ENCODE results near the gene SLC45A3. TPM values are rescaled to one million over a fixed set of nuclear protein-coding genes. Genes with fewer than 3 reads are reported as not detected.
A peak's percentile ranks its signal among the peaks of the same experiment; 100 is the strongest.

SLC45A3 gene
- total and polyA plus RNA-seq, 2 donors (not counting 1 experiment from before 2014, with no cell fraction given): 0.90 to 1.5 TPM

DNA sequence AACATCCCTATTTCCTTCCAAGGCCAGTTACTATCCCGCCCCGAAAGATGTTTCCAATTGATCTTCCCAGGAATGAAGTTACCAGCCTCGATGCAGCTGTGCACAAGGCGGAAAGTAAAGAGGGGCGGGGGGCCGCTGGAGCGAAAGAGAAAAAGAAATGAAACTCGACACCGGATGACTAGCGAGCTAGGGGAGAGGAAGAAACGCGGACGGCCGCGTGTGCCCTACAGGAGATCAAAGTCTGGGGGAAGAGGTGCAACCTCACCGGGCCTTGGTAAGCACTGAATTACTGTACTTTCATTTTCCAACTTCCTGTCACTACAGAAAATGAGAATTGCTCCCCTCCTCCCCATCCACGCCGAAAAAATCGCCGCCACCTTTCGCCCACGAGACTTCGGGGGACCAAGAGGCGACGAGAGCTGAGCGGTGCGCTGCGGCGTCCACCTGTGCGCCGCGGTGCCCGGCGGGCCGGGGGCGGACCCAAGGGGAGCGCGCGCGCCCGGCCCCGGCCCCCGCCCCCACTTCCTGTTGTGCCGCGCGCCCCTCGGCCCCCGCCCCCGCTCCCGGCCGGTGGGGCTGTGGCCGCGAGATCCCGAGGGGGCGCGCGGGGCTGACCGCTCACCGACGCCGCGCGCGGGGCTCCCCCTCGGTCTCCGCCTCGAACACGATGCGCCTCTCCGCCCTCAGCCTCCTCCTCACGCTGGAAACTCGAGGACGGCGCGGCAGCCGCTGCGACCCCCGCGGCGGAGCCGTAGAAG, 49.1 kb downstream of the SLC45A3 start:
- Histone ChIP-seq H3K4me1 (ENCODE audit: control insufficient read depth, extremely low read depth, insufficient read depth, low read length) (peaks cover 9% of the 10 kb centered on the region), H3K79me2 (ENCODE audit: control insufficient read depth, insufficient read depth, low read length) (peaks cover 41% of the 10 kb centered on the region), H3K4me3 (replicated peaks in 1 of 4; ENCODE audit: control extremely low read depth in 1 of 4, insufficient read depth in 1 of 4, low read depth in 3 of 4, low read length in 4 of 4) (peak overlapping the region; percentile 68 to 88 (median 83)), H3K9ac (ENCODE audit: insufficient read depth, low read length) (peak overlapping the region; percentile 94), H2AFZ (ENCODE audit: low read length) (peak overlapping the region; percentile 23), H3K27me3 (ENCODE audit: control insufficient read depth, insufficient read depth, low read length) (no peaks in the 10 kb centered on the region), H3K27ac (ENCODE audit: insufficient read depth, low read length) (peak overlapping the region; percentile 97), H3K4me2 (ENCODE audit: extremely low read depth, insufficient read depth, low read length) (peak overlapping the region; percentile 67), H3K36me3 (ENCODE audit: control insufficient read depth, insufficient read depth, low read length) (no peaks in the 10 kb centered on the region), H3K9me3 (ENCODE audit: control insufficient read depth, insufficient read depth, low read depth, low read length) (no peaks in the 10 kb centered on the region), H4K20me1 (ENCODE audit: control insufficient read depth, extremely low read depth, insufficient read depth, low read length) (no peaks in the 10 kb centered on the region)
- DNase-seq (ENCODE audit: low read depth in 2 of 2): peak; percentile 62 to 84
- TF ChIP-seq CTCF (conservative IDR thresholded peaks at IDR 0.05 in 1 of 2, IDR thresholded peaks at IDR 0.05 in 1 of 2; ENCODE audit: low read depth in 1 of 2, low read length in 2 of 2) (no peak), EZH2 (IDR thresholded peaks at IDR 0.05; ENCODE audit: low read length, missing control alignments) (no peak)

- Histone ChIP-seq H2AFZ (ENCODE audit: low read length) (no peak overlapping the region), H3K27ac (ENCODE audit: insufficient read depth, low read length) (peak overlapping the region; percentile 97), H3K4me3 (replicated peaks in 1 of 4; ENCODE audit: control extremely low read depth in 1 of 4, insufficient read depth in 1 of 4, low read depth in 3 of 4, low read length in 4 of 4) (peak overlapping the region; percentile 68 to 88 (median 83)), H3K9me3 (ENCODE audit: control insufficient read depth, insufficient read depth, low read depth, low read length) (no peaks in the 10 kb centered on the region), H4K20me1 (ENCODE audit: control insufficient read depth, extremely low read depth, insufficient read depth, low read length) (no peaks in the 10 kb centered on the region), H3K4me2 (ENCODE audit: extremely low read depth, insufficient read depth, low read length) (peak overlapping the region; percentile 67), H3K4me1 (ENCODE audit: control insufficient read depth, extremely low read depth, insufficient read depth, low read length) (peaks cover 9% of the 10 kb centered on the region), H3K9ac (ENCODE audit: insufficient read depth, low read length) (peak overlapping the region; percentile 94), H3K27me3 (ENCODE audit: control insufficient read depth, insufficient read depth, low read length) (no peaks in the 10 kb centered on the region), H3K79me2 (ENCODE audit: control insufficient read depth, insufficient read depth, low read length) (peaks cover 46% of the 10 kb centered on the region), H3K36me3 (ENCODE audit: control insufficient read depth, insufficient read depth, low read length) (no peaks in the 10 kb centered on the region)
- TF ChIP-seq EZH2 (IDR thresholded peaks at IDR 0.05; ENCODE audit: low read length, missing control alignments) (no peak), CTCF (conservative IDR thresholded peaks at IDR 0.05 in 1 of 2, IDR thresholded peaks at IDR 0.05 in 1 of 2; ENCODE audit: low read depth in 1 of 2, low read length in 2 of 2) (no peak)
- no peak for DNase-seq (ENCODE audit: low read depth in 2 of 2)
Observed at GRCh38 chr1:205630651-205631009, 49.7 kb downstream of the SLC45A3 start.

DNA sequence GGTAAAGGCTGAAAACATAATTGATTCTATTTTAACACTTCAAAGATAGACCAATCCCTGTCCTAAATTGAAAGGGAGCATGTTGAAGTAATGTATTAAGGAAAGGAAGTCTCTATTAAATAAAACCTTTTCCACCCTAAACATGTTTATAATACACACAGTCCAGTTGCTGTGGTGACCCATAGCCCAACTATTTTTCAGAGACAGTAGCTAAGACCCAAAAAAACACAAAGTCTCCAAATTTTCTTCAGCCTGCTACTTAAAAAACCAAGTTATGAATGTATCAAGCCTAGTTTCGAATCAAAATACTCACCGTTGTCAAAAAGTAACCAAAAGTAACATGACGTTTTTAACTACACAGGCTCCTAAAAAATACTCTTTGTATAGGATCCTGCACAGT, 50.1 kb downstream of the SLC45A3 start:
- no peak overlapping the region for H2AFZ ChIP-seq (ENCODE audit: low read length)
- H3K9ac ChIP-seq (ENCODE audit: insufficient read depth, low read length): peak overlapping the region; percentile 94
- no peaks in the 10 kb centered on the region for H3K9me3 ChIP-seq (ENCODE audit: control insufficient read depth, insufficient read depth, low read depth, low read length)
- peaks cover 46% of the 10 kb centered on the region for H3K79me2 ChIP-seq (ENCODE audit: control insufficient read depth, insufficient read depth, low read length)
- H3K36me3 ChIP-seq (ENCODE audit: control insufficient read depth, insufficient read depth, low read length): no peaks in the 10 kb centered on the region
- TF ChIP-seq EZH2 (IDR thresholded peaks at IDR 0.05; ENCODE audit: low read length, missing control alignments) (no peak), CTCF (conservative IDR thresholded peaks at IDR 0.05 in 1 of 2, IDR thresholded peaks at IDR 0.05 in 1 of 2; ENCODE audit: low read depth in 1 of 2, low read length in 2 of 2) (no peak)
- peak overlapping the region; percentile 68 to 88 (median 83) for H3K4me3 ChIP-seq (replicated peaks in 1 of 4; ENCODE audit: control extremely low read depth in 1 of 4, insufficient read depth in 1 of 4, low read depth in 3 of 4, low read length in 4 of 4)
- H3K27me3 ChIP-seq (ENCODE audit: control insufficient read depth, insufficient read depth, low read length): no peaks in the 10 kb centered on the region
- no peaks in the 10 kb centered on the region for H4K20me1 ChIP-seq (ENCODE audit: control insufficient read depth, extremely low read depth, insufficient read depth, low read length)
- H3K4me2 ChIP-seq (ENCODE audit: extremely low read depth, insufficient read depth, low read length): peak overlapping the region; percentile 67
- DNase-seq (ENCODE audit: low read depth in 2 of 2): peak; percentile 40 to 53
- H3K27ac ChIP-seq (ENCODE audit: insufficient read depth, low read length): peak overlapping the region; percentile 97
- H3K4me1 ChIP-seq (ENCODE audit: control insufficient read depth, extremely low read depth, insufficient read depth, low read length): peaks cover 9% of the 10 kb centered on the region

Data from fibroblast of lung (primary cell).